Embryonic facial prominence (tissue), 1 donor: ENCODE data around the gene NCAN.
"Not testable (repeated sequence)": the region's sequence is repeated elsewhere in the genome, so short reads cannot be mapped to it uniquely, and the experiment has no call there.

Experiments
- DNase-seq: peaks from one replicate; pipeline ENCODE4 v3.0.0-alpha.2; 2016; ENCODE audit errors: extremely low spot score

NCAN gene

DNA sequence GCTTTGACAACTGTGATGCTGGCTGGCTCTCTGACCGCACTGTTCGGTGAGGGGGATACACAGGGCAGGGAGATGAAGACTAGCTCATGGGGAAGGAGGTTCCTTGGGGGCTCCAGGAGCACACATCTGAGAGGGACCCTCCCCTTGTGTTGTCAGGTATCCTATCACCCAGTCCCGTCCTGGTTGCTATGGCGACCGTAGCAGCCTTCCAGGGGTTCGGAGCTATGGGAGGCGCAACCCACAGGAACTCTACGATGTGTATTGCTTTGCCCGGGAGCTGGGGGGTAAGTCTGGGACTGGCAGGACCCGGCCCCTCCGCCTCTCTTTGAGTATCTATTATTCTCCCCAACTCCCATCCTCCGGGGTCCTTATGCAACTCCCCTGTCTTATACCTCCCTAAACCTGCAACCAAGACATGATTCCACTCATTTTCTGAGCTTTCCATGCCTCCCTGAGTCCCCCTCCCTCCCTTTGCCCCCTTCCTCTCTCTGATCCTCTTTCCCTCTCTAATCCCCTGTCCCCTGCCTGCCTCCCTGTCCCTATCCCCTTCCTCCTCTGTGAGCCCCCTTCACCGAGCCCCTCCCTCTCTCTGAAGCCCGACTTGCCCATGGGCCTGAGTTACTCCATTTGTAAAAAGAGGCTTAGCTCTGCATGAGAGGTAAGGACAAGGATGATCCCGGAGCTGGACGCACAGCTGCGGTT, 12.5 kb downstream of the NCAN start:
- DNase-seq: no peak

DNA sequence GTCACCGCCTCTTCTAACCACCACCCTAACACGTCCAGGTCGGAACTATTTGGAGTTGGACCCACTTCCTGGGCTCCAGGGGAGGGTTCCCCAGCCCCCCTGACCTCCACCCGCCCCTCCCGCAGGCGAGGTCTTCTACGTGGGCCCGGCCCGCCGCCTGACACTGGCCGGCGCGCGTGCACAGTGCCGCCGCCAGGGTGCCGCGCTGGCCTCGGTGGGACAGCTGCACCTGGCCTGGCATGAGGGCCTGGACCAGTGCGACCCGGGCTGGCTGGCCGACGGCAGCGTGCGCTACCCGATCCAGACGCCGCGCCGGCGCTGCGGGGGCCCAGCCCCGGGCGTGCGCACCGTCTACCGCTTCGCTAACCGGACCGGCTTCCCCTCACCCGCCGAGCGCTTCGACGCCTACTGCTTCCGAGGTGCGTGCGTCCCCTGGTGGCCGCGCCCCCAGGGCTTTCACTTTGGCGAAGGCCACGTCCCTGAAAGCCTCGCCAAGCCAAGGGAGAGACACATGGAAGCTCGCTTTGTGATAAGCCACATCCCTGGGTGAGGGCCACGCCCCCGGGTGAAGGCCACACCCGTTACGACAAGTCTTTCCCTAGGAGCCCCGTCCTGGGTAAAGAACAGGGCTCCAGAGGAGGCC, 13.2 kb downstream of the NCAN start:
- DNase-seq: no peak

DNA sequence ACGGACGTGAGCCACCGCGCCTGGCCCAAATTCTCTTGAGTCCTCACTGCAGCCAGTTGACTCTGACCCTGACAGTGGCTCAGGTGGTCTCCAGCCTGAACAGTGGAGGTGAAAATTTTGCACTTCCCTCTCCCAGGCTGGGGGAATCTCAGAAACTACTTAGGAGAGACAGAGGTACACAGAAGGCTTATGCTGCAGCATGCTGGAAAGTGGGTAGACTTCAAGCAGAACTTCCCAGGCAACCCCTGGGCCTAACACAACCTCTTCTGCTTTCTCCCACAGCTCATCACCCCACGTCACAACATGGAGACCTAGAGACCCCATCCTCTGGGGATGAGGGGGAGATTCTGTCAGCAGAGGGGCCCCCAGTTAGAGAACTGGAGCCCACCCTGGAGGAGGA, 14.4 kb downstream of the NCAN start:
- no peak for DNase-seq

DNA sequence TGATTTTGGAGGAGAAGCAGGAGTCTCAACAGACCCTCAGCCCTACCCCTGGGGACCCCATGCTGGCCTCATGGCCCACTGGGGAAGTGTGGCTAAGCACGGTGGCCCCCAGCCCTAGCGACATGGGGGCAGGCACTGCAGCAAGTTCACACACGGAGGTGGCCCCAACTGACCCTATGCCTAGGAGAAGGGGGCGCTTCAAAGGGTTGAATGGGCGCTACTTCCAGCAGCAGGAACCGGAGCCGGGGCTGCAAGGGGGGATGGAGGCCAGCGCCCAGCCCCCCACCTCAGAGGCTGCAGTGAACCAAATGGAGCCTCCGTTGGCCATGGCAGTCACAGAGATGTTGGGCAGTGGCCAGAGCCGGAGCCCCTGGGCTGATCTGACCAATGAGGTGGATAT, 14.9 kb downstream of the NCAN start:
- DNase-seq: no peak

DNA sequence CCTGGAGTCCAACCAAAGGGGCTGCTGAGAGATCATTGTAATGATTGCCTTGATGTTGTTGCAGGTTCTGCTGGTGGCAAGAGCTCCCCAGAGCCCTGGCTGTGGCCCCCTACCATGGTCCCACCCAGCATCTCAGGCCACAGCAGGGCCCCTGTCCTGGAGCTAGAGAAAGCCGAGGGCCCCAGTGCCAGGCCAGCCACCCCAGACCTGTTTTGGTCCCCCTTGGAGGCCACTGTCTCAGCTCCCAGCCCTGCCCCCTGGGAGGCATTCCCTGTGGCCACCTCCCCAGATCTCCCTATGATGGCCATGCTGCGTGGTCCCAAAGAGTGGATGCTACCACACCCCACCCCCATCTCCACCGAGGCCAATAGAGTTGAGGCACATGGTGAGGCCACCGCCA, 15.5 kb downstream of the NCAN start:
- DNase-seq: no peak

DNA sequence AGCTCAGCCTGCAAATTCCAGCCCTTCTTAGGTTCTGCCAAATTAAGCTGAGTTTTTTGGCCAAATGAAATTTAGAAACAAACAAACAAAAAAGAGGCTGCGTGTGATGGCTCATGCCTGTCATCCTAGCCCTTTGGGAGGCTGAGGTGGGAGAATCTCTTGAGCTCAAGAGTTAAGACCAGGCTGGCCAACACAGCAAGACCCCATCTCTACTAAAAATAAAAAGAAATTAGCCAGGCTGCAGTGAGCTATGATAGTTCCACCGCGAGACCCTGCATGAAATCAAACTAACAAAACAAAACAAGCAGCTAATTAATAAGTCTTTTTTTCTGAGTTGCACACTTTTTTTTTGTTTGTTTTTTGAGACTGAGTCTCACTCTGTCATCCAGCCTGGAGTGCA, 17.9 kb downstream of the NCAN start:
- DNase-seq: no peak

DNA sequence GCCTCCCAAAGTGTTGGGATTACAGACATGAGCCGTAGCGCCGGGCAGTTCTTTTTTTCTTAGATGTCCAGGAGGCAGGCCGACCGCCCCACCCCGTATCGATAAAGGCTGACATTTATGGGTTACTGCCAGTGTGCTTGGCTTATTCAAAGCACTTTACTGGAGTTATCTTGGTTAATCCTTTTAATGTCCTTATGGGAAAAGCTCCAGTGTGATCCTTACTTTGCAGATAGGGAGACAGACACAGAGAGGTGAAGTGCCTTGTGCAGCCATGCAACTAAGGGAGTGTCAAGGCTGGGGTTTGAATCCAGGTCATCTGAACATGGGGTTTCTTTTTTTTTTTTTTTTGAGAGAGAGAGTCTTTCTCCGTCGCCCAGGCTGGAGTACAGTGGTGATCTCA, 19.2 kb downstream of the NCAN start:
- no peak for DNase-seq

DNA sequence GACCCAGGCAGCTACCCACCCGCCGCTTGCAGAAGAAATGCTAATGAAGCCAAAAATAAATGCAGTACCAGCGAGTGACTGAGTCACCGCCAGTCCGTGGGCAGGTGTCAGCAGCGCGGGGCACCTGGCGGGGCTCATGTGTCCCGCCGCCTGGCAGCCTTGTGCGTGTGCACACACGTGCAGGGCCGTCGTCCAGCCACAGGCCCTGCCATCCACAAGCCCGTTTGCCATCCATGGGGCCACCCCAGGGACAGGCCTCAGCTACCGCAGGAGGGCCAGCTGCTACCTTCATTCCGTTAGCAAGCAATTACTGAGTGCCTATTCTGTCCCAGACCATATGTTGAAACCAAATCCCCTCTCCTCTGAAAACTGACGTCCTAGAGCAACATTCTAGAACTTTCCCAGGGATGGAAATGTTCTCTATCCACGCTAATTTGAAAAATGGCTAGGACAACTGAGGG, 20.5 kb downstream of the NCAN start:
- no peak for DNase-seq

DNA sequence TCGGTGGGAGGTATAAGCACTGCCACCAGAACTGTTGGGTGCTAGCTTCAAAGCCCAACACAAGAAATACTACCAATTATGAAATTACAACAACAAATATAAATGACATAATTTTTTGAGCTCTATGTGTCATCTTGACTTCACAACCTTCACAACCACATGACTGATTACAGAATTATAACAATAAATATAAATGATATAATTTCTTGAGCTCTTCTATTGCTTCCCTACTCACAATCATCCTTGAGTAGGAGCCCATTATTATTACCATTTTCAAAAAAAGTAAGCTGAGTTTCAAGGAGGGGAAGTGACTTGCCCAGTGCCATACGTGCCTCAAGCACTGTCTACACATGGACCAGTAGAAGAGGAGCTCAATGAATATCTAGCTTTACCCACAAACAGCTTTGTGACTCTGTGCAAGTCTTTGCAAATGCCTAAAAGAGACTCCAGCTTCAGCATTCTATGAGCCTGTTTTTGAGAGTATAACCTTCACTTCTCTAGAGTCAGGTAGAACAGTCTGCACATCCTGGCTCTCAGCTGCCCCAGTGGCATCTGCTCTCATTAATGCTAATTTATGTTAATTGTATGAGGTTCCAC, 22.6 kb downstream of the NCAN start:
- DNase-seq: no peak

DNA sequence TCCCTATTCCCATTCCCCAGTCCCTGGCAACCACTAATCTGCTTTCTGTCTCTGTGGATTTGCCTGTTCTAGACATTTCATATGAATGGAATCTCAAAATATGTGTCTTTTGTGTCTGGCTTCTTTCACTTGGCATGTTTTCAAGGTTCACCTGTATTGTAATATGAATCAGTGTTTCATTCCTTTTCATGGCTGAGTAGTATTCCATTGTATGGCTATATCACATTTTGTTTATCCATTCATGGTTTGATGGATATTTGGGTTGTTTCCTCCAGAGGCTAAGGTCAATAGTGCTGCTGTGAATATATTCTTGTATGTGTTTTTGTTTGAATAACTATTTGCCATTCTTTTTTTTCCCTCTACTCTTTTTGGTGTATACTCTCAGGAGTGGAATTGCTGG, 24.4 kb downstream of the NCAN start:
- no peak for DNase-seq

DNA sequence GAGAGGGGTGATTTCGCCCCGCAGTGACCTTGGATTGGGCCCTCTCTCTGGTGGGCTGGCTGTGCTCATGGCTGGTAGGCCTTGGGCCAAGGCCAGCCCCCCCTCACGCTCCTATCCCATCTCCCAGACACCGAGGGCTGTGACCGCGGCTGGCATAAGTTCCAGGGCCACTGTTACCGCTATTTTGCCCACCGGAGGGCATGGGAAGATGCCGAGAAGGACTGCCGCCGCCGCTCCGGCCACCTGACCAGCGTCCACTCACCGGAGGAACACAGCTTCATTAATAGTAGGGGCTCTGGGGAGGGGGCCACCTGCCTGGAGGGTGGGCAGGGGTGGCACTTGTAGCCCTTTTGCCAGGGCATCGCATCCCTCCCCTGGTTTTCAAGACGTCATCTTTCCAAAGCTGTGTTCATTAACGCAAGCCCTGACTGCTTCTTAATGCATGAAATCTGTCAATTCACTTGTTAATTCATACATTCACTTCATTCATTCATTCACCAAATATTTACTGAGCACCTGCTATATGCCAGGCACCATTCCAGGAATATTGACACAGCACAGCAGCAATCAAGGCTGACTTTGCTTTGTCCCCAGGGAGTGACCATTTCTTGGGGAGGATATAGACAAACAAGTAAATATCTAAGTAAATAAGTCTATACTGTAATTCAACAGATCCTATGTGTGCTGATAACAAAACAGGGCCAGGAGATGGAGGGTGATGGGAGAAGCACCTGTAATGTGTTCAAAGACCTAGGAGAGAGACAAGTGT, 26.6 kb downstream of the NCAN start:
- DNase-seq: no peak

DNA sequence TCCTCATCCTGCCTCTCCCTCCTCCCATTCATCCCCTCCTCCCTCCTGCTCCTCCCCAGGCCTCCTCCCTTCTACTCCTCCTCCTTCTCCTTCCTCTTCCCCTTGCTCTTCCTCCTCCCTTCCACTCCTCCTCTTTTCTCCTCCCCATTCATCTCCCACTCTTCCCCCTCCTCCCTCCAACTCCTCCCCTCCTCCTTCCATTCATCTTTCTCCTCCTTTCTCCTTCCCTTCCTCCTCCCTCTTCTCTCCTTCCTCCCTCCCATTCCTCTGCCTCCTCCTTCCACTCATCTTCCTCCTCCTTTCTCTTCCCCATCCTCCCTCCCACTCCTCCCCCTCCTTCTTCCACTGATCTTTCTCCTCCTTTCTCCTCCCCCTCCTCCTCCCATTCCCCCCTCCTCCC, 27.9 kb downstream of the NCAN start:
- no peak for DNase-seq

DNA sequence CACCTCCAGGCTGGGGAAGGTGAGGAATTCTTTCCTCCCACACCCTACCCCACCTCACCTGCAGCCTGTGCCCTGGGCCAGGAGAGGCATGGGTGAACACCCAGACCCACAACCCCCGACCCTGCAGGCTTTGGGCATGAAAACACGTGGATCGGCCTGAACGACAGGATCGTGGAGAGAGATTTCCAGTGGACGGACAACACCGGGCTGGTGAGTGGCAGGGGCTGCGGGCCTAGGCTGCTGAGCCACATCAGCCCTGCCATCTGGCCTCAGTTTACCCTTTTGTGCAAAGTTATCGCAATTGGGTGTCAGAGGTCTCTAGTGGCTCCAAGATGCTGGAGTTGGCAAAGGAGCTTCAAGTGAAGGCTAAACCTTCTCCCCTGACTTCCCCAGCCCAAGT, 28.7 kb downstream of the NCAN start:
- no peak for DNase-seq

DNA sequence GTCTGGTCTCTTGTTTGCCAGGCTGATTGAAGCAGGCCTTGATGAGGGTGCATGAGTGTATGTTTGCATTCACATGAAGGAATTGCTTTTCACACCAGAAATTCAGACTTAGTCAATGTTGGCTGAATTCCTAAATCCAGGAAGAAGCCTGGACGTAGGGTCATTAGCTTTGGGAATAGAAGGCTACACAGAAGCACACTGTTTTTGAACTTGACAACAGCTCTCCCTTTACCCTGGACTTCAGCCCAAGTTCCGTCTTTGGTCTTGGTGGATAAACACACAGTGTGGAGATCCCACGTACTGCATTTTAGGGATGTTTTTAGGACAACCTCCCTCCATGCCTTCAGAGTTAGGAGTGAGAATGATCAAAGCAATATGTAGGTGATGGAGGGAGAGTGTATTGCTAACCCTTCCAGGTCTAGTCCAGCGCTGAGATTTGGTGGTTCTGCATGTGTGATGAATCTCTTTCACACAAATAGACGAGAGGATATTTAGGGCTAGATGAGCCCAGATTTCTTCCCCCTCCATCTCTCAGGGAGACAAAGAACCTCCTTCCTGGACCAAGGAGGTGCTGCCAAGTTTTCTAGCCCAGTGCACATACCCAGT, 38.5 kb downstream of the NCAN start:
- DNase-seq: no peak

DNA sequence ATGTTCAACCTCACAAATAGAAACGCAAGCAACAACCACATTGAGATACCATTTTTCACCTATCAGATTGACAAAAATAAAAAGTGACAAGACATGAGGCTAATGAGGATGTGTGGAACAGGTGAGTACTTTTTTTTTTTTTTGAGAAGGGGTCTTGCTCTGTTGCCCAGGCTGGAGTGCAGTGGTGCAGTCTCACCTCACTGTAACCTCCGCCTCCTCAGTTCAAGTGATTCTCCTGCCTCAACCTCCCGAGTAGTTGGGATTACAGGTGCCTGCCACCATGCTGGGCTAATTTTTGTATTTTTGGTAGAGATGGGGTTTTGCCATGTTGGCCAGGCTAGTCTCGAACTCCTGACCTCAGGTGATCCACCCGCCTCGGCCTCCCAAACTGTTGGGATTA, 41.7 kb downstream of the NCAN start:
- DNase-seq: not testable (repeated sequence)

DNA sequence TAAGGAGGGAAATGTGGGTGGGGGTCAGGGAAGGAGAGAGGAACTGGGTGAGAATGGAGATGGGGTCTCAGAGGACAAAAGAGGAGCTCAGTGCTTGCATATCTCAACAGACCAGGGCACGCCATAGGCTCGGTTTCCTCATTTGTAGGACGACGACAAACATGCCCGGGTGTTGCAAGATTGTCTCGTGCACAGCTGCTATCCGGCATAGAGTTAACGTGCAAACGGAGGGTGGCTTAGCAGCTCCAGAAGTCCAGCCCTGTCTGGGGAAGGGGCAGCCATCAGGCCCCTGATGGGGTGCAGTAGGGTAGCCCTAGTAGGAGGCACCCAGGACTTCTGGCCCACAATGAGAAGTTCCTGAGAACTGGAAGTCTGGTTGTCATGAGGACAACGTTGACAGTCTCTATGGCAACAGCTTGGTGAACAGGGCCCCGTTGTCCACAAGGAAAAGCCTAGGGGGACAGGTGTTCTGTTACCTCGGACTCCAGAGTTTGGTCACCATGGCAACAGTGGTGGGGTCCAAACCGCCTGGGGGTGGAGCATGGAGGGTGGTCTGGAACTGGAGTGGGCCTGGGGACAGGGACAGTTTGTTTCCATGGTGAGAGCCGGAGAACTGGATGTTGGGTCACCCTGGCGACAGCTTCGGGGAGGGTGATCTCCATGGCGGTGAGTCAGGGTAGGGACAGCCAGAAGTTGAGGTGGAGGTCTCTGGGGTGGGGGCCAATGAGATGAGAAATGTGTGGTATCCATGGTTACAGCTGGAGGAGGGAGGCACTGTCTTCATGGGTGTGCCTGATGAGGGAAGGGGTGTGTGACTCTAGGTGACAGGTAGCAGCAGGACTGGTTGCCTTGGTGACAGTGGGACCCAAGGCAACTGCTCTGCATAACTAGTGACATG, 44.6 kb downstream of the NCAN start:
- no peak for DNase-seq

DNA sequence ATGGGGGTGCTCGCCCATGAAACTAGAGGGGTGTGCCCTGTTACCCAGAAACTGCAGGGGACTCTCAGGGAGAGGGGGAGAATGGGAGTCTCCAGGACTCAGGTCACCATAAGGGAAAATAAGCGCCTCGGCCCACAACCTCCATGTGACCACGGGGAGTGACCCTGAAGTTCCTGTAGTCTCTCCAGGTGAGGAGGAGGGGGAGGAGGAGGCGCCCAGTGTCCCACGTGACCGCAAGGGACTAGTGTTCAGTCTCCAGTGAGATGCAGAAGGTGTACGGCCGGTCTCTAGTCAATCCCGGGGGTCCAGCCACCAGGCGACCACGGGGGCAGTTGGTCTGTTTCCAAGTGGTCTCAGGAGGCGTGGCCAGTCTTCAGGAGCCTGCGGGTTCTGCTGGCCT, 45.4 kb downstream of the NCAN start:
- no peak for DNase-seq

DNA sequence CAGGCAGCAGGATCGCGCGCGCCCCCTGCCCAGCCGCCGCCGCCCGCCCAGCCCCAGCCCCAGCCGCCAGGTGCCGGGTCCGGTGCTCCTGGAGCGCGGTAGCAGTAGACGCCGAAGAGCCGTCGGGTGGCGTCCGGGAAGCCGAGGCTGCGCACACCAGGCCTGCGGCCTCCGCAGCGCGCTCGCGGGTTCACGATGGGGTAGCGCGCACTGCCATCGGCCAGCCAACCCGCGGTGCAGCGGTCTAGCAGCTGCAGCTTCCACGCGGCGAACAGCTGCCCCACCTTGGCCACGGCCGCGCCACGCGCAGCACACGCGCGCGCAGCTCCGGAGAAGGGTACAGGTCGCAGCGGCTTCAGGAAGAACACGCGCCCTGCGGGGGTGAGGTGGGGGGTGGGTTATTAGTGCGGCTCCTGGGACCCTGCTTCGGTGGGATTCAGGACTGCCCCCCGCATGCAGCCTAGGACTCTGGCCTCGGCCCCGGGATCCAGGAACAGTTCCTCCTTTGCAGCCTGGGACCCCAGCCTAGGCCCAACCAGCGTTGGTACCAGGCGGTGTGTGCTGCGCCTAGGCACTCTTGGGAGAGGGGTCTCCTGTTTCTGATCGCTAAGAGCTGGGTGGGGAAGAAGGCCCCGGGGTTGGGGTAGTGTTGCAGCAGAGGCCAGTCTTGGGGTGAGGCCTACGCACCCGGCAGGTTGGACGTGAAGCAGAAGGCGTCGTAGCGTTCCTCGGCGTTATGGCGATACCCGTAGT, 46.3 kb downstream of the NCAN start:
- no peak for DNase-seq

DNA sequence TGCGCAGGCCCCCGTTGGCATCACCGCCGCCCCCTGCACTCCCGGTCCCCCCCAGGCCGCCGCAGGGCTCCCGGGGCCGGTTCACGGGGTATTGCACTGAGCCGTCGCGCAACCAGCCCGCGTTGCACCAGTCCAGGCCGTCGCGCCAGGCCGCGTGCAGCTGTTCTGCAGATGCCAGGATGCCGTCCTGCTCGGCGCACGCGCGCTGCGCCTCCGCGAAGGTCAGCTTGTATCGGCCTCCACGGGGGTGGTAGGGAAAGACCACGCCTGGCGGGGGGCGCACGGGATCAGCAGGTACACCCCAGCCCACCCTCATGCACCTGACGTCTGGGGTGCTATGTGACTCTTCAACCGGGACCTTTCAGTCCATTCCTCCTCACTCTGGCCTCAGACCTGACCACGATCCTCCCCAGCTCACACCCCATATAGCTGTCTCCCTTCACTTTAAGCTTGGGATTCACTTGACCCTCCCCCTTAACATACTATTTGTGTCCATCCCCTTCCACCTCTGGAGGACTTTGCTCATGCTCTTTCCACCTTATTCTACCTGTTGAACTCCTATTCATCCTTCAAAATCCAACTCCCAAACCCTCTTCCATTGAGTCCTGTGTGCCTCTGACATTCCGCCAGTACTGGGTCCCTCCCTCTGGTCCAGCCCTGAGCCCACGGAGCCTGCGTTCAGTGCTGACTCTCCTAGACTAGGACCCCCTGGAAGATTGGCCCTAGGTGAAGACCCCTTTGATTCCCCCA, 47.0 kb downstream of the NCAN start:
- no peak for DNase-seq

DNA sequence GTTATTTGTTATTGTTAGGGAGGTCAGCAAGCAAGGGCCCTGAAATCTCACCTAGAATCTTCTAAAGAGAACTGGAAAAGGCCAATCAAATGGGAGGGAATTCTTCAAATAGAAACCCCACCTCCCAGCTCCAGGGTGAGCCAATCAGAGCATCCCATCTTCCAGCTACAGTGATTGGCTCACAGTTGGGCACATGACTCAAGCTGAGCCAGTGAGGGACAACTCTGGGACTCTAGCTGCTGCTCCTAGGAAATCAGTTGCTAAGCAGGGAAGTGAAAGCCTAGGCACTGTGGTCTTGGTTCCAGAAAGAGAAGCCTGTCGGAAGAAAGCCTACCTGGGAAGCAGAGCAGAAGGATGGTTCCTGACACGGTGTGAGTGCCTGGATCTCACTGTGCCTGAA, 48.0 kb downstream of the NCAN start:
- DNase-seq: no peak
